Activated naive CD8-positive, alpha-beta T cell treated with anti-CD3 and anti-CD28 coated beads for 36 hours (primary cell): Measurements from ENCODE around the gene C20orf96. TPM values are rescaled to one million over a fixed set of nuclear protein-coding genes. Genes with fewer than 3 reads are reported as not detected.
A peak's percentile ranks its signal among the peaks of the same experiment; 100 is the strongest.
"Not testable (repeated sequence)": the region's sequence is repeated elsewhere in the genome, so short reads cannot be mapped to it uniquely, and the experiment has no call there.

Experiments used
- DNase-seq: peaks from one replicate; pipeline ENCODE4 v3.0.0; 2021
- H3K27ac Mint-ChIP-seq: one replicate; pipeline ENCODE4 v1.8.0; 2022; ENCODE audit warnings: mild to moderate bottlenecking, moderate library complexity, mixed read lengths
- H3K27me3 Mint-ChIP-seq: one replicate; pipeline ENCODE4 v1.8.0; 2022; ENCODE audit warnings: mild to moderate bottlenecking, mixed read lengths
- H3K36me3 Mint-ChIP-seq: one replicate; pipeline ENCODE4 v1.8.0; 2021; ENCODE audit warnings: mild to moderate bottlenecking, mixed read lengths
- H3K4me1 Mint-ChIP-seq: one replicate; pipeline ENCODE4 v1.8.0; 2021; ENCODE audit warnings: mixed read lengths
- H3K4me3 Mint-ChIP-seq: one replicate; pipeline ENCODE4 v1.8.0; 2022; ENCODE audit warnings: mild to moderate bottlenecking, moderate library complexity, mixed read lengths
- H3K9me3 Mint-ChIP-seq: one replicate; pipeline ENCODE4 v1.8.0; 2022; ENCODE audit warnings: mixed read lengths
- total RNA-seq, 2 experiments: library from RNA; stranded (reverse); gene quantifications; one replicate each; pipeline ENCODE4 v1.2.3, GENCODE V29; 2021

Gene C20orf96
- total RNA-seq, 2 experiments from 2014 or later: 7.5 to 7.8 TPM

GRCh38 chr20:276620-277495 is 13.7 kb downstream of the C20orf96 start:
- Mint-ChIP-seq H3K4me1 (no peaks in the 10 kb centered on the region), H3K4me3 (no peak overlapping the region), H3K9me3 (peaks cover 1% of the 10 kb centered on the region), H3K27me3 (no peaks in the 10 kb centered on the region), H3K36me3 (peaks cover 3% of the 10 kb centered on the region), H3K27ac (no peak overlapping the region)
- no peak for DNase-seq

- no peak for DNase-seq
- Mint-ChIP-seq H3K27me3 (no peaks in the 10 kb centered on the region), H3K4me3 (no peak overlapping the region), H3K36me3 (peaks cover 3% of the 10 kb centered on the region), H3K27ac (no peak overlapping the region), H3K4me1 (no peaks in the 10 kb centered on the region), H3K9me3 (peaks cover 1% of the 10 kb centered on the region)
Observed at GRCh38 chr20:275791-276190, 14.8 kb downstream of the C20orf96 start.

- Mint-ChIP-seq H3K27ac (no peak overlapping the region), H3K4me3 (no peak overlapping the region), H3K4me1 (no peaks in the 10 kb centered on the region), H3K9me3 (peaks cover 1% of the 10 kb centered on the region), H3K36me3 (peaks cover 3% of the 10 kb centered on the region), H3K27me3 (no peaks in the 10 kb centered on the region)
- DNase-seq: no peak
Observed at GRCh38 chr20:273884-274283, 16.7 kb downstream of the C20orf96 start.

- H3K4me1 Mint-ChIP-seq: no peaks in the 10 kb centered on the region
- H3K27ac Mint-ChIP-seq: no peak overlapping the region
- DNase-seq: no peak
- H3K27me3 Mint-ChIP-seq: no peaks in the 10 kb centered on the region
- H3K36me3 Mint-ChIP-seq: no peaks in the 10 kb centered on the region
- H3K4me3 Mint-ChIP-seq: no peak overlapping the region
- no peaks in the 10 kb centered on the region for H3K9me3 Mint-ChIP-seq
Observed at GRCh38 chr20:272718-273117, 17.8 kb downstream of the C20orf96 start.

- DNase-seq: no peak
- no peaks in the 10 kb centered on the region for H3K36me3 Mint-ChIP-seq
- H3K9me3 Mint-ChIP-seq: no peaks in the 10 kb centered on the region
- H3K4me3 Mint-ChIP-seq: no peak overlapping the region
- H3K4me1 Mint-ChIP-seq: peaks cover 4% of the 10 kb centered on the region
- H3K27me3 Mint-ChIP-seq: no peaks in the 10 kb centered on the region
- no peak overlapping the region for H3K27ac Mint-ChIP-seq
Observed at GRCh38 chr20:271528-271927, 19.0 kb downstream of the C20orf96 start.

GRCh38 chr20:271069-271468 is 19.5 kb downstream of the C20orf96 start:
- H3K4me1 Mint-ChIP-seq: peaks cover 8% of the 10 kb centered on the region

GRCh38 chr20:270517-270916 is 20.0 kb downstream of the C20orf96 start:
- no peak overlapping the region for H3K4me3 Mint-ChIP-seq
- peaks cover 2% of the 10 kb centered on the region for H3K27me3 Mint-ChIP-seq
- peaks cover 8% of the 10 kb centered on the region for H3K4me1 Mint-ChIP-seq
- no peak for DNase-seq
- no peak overlapping the region for H3K27ac Mint-ChIP-seq
- no peaks in the 10 kb centered on the region for H3K9me3 Mint-ChIP-seq
- H3K36me3 Mint-ChIP-seq: no peaks in the 10 kb centered on the region

More at GRCh38 chr20:271069-271468, 19.5 kb downstream of the C20orf96 start:
- no peak overlapping the region for H3K27ac Mint-ChIP-seq
- DNase-seq: no peak
- no peaks in the 10 kb centered on the region for H3K9me3 Mint-ChIP-seq
- no peak overlapping the region for H3K4me3 Mint-ChIP-seq
- no peaks in the 10 kb centered on the region for H3K36me3 Mint-ChIP-seq
- H3K27me3 Mint-ChIP-seq: no peaks in the 10 kb centered on the region

- H3K9me3 Mint-ChIP-seq: no peaks in the 10 kb centered on the region
- no peaks in the 10 kb centered on the region for H3K36me3 Mint-ChIP-seq
- peak; percentile 90 for DNase-seq
- H3K4me3 Mint-ChIP-seq: peak overlapping the region; percentile 81
- H3K4me1 Mint-ChIP-seq: peaks cover 8% of the 10 kb centered on the region
- peaks cover 2% of the 10 kb centered on the region for H3K27me3 Mint-ChIP-seq
- peak overlapping the region; percentile 78 for H3K27ac Mint-ChIP-seq
Observed at GRCh38 chr20:266596-267562, 23.7 kb downstream of the C20orf96 start.

- no peaks in the 10 kb centered on the region for H3K9me3 Mint-ChIP-seq
Observed at GRCh38 chr20:263701-264100, 26.8 kb downstream of the C20orf96 start.

GRCh38 chr20:259981-260380 is 30.6 kb downstream of the C20orf96 start:
- DNase-seq: no peak
- H3K27me3 Mint-ChIP-seq: no peaks in the 10 kb centered on the region
- H3K4me3 Mint-ChIP-seq: no peak overlapping the region
- no peaks in the 10 kb centered on the region for H3K36me3 Mint-ChIP-seq
- H3K4me1 Mint-ChIP-seq: peaks cover 2% of the 10 kb centered on the region
- H3K27ac Mint-ChIP-seq: no peak overlapping the region
- no peaks in the 10 kb centered on the region for H3K9me3 Mint-ChIP-seq

More at GRCh38 chr20:263701-264100, 26.8 kb downstream of the C20orf96 start:
- Mint-ChIP-seq H3K4me3 (no peak overlapping the region), H3K36me3 (no peaks in the 10 kb centered on the region), H3K4me1 (peaks cover 10% of the 10 kb centered on the region), H3K27ac (no peak overlapping the region), H3K27me3 (peaks cover 2% of the 10 kb centered on the region)
- no peak for DNase-seq

- no peak for DNase-seq
- no peaks in the 10 kb centered on the region for H3K27me3 Mint-ChIP-seq
- peaks cover 2% of the 10 kb centered on the region for H3K4me1 Mint-ChIP-seq
- no peak overlapping the region for H3K27ac Mint-ChIP-seq
- H3K36me3 Mint-ChIP-seq: no peaks in the 10 kb centered on the region
- H3K4me3 Mint-ChIP-seq: no peak overlapping the region
- H3K9me3 Mint-ChIP-seq: no peaks in the 10 kb centered on the region
Observed at GRCh38 chr20:258963-259362, 31.6 kb downstream of the C20orf96 start.

- H3K9me3 Mint-ChIP-seq: no peaks in the 10 kb centered on the region
- DNase-seq: no peak
- no peaks in the 10 kb centered on the region for H3K27me3 Mint-ChIP-seq
- H3K36me3 Mint-ChIP-seq: no peaks in the 10 kb centered on the region
- H3K27ac Mint-ChIP-seq: no peak overlapping the region
- H3K4me3 Mint-ChIP-seq: no peak overlapping the region
- H3K4me1 Mint-ChIP-seq: peaks cover 2% of the 10 kb centered on the region
Observed at GRCh38 chr20:258269-258858, 32.2 kb downstream of the C20orf96 start.

GRCh38 chr20:257419-257818 is 33.1 kb downstream of the C20orf96 start, which contains the start of gene DEFB132:
DEFB132 (plus strand) TSS chr20:257724; CDS start chr20:257779, 55 bp downstream.
- Mint-ChIP-seq H3K4me1 (peaks cover 2% of the 10 kb centered on the region), H3K27me3 (no peaks in the 10 kb centered on the region), H3K4me3 (no peak within 1 kb of the TSS), H3K27ac (no peak within 1 kb of the TSS), H3K9me3 (no peaks in the 10 kb centered on the region), H3K36me3 (no peaks in the 10 kb centered on the region)
- no peak for DNase-seq

- not testable (repeated sequence) for DNase-seq, H3K4me3 Mint-ChIP-seq
Observed at GRCh38 chr20:253447-253846, 37.1 kb downstream of the C20orf96 start.

GRCh38 chr20:252801-253200 is 37.7 kb downstream of the C20orf96 start:
- DNase-seq: no peak
- H3K9me3 Mint-ChIP-seq: no peaks in the 10 kb centered on the region
- no peak overlapping the region for H3K4me3 Mint-ChIP-seq
- peaks cover 6% of the 10 kb centered on the region for H3K4me1 Mint-ChIP-seq
- no peak overlapping the region for H3K27ac Mint-ChIP-seq
- no peaks in the 10 kb centered on the region for H3K36me3 Mint-ChIP-seq
- no peaks in the 10 kb centered on the region for H3K27me3 Mint-ChIP-seq

More at GRCh38 chr20:253447-253846, 37.1 kb downstream of the C20orf96 start:
- not testable (repeated sequence) for H3K27ac Mint-ChIP-seq, H3K9me3 Mint-ChIP-seq, H3K27me3 Mint-ChIP-seq, H3K36me3 Mint-ChIP-seq, H3K4me1 Mint-ChIP-seq
